Astrocyte (in vitro differentiated cells and primary cell): Measurements from ENCODE around the gene KATNB1.

Experiments used
- EZH2 ChIP-seq: IDR thresholded peaks from 2 replicates; pipeline ENCODE4 v1.6.1; 2012; ENCODE audit warnings: mild to moderate bottlenecking, low read length, inconsistent platforms; ENCODE audit not compliant: insufficient read depth
- TF ChIP-seq, protein P1 (sequence below): IDR thresholded peaks from 2 replicates; pipeline ENCODE4 v1.5.1; 2011; ENCODE audit warnings: low read depth, mild to moderate bottlenecking, inconsistent platforms, low read length, moderate library complexity; ENCODE audit not compliant: insufficient read depth

GRCh38 chr16:57766714-57767348, 31.3 kb downstream of the KATNB1 start:
- TF ChIP-seq, protein P1, sequence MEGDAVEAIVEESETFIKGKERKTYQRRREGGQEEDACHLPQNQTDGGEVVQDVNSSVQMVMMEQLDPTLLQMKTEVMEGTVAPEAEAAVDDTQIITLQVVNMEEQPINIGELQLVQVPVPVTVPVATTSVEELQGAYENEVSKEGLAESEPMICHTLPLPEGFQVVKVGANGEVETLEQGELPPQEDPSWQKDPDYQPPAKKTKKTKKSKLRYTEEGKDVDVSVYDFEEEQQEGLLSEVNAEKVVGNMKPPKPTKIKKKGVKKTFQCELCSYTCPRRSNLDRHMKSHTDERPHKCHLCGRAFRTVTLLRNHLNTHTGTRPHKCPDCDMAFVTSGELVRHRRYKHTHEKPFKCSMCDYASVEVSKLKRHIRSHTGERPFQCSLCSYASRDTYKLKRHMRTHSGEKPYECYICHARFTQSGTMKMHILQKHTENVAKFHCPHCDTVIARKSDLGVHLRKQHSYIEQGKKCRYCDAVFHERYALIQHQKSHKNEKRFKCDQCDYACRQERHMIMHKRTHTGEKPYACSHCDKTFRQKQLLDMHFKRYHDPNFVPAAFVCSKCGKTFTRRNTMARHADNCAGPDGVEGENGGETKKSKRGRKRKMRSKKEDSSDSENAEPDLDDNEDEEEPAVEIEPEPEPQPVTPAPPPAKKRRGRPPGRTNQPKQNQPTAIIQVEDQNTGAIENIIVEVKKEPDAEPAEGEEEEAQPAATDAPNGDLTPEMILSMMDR, result no peak
- no peak for TF ChIP-seq EZH2
